ENCODE measurements around the gene GTF3C1.
"Not testable (repeated sequence)": the region's sequence is repeated elsewhere in the genome, so short reads cannot be mapped to it uniquely, and the experiment has no call there.

The GTF3C1 gene

DNA sequence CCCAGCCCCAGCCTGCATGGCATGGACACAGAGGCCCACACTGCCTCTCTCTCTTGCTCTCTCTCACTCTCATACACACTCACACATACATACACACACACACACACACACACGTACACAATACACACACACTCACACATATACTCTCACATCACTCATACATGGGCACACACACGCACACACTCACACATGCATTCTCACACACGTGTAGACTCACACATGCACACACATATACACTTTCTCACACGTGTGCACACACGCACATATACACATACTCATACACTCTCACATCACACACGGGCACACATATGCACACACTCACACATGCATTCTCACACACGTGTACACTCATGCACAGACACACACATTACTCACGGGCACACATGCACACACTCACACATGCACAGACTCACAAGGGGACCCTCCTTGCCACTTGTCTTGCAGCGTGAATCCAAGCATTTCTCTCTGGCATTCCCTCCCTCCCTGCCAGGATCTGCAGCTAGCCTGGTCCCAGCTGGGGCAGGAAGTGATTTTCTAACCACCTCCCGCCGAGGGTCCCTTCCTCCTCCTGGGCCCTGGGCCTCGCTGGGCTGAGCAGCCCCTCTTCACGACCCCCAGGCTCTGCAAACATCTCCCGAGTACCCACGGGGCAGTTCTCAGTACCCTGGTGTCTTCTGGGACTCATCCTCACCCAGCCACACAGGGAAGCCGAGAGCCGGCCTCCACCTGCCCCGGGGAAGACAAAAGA, 110.3 kb downstream of the GTF3C1 start:
- no peak for DNase-seq

- DNase-seq = no peak
Observed at GRCh38 chr16:27437946-27438345, 111.8 kb downstream of the GTF3C1 start.

DNA sequence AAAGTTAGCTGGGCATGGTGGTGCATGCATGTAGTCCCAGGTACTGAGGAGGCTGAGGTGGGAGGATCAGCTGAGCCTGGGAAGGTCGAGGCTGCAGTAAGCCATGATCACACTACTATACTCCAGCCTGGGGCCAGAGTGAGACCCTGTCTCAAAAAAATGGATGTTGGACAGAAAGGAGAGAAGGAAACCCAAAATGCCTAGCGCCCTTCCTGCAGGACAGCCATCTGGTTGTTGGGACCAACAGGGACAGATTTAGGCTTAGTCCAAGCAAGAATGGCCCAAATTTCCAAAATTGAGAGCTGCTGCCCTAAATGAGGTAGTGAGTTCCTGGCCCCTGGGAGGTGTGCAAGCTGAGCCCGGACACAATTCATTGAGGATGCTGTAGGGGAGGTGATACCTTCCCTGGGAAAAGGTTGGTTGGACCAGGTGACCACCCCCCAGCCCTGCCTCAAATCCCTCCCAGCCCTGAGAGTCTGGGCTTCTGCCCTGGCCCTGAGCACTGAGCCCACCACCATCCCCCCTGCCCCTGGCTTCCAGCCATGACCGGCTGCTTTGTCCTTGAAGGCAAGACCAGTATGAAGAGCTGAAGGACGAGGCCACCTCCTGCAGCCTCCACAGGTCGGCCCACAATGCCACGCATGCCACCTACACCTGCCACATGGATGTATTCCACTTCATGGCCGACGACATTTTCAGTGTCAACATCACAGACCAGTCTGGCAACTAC, 112.6 kb downstream of the GTF3C1 start:
- no peak for DNase-seq

DNA sequence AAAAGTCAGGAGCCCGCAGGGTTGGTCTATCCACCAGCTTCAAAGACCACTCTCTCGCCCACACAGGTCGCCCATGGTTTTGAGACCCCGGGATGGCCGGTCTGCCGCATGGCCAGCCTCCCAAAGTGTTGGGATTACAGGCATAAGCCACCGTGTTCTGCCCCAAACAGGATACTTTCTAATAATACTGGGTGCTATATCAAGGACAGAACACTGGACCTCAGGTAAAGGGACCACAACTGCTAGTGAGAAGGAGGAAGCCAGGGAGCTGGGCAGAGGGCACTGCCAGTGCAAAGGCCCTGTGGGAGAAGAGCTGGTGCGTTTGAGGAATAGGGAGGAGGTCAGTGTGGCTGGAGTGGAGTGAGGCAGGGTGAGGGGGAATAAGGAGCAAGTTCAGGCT, 113.6 kb downstream of the GTF3C1 start:
- no peak for DNase-seq

DNA sequence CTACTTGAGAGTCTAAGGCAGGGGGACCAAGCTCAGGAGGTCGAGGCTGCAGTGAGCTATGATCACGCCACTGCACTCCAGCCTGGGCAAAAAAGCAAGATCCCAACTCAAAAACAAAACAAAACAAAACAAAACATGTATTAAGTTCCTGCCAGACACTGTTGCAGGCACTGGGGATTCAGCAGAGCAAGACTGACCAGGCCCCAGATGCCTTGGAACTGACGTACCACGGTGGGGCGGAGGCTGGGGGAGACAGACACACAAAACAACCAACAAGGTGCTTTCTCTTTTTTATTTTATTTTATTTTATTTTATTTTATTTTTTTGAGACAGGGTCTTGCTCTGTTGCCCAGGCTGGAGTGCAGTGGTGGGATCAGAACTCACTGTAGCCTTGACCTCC, 114.6 kb downstream of the GTF3C1 start:
- not testable (repeated sequence) for DNase-seq

- DNase-seq = no peak
Observed at GRCh38 chr16:27434141-27435051, 115.3 kb downstream of the GTF3C1 start.

DNA sequence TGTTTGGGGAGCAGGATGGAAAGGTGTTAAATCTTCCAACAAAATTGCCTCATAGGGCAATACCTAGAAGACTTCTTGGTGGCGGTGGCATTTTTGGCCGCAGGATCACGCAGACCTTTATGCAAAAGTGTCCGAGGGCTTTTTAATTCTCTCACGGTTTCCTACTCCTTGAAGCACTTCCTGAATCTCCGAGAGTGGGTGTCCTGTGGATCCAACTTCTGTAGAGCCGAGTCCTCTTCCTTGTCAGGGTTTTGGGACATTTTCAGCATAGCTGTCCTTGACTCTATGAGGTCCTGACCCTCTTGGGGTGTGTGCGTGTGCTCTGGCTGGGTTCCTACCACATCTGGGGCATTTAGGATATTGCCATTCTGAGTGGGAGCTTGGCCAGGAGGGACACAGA, 116.1 kb downstream of the GTF3C1 start:
- no peak for DNase-seq

DNA sequence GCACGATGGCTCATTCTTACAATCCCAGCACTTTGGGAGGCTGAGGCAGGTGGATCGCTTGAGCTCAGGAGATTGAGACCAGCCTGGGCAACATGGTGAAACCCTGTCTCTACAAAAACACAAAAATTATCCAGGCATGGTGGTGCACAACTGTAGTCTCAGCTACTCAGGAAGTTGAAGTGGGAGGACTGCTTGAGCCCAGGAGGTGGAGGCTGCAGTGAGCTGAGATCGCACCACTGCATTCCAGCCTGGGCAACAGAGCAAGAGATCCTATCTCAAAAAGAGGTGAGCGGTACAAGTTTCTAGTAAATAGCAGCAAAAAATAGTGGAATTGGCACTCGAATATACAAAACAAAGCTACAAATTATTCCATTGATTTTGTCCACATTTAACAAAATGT, 116.5 kb downstream of the GTF3C1 start:
- DNase-seq = not testable (repeated sequence)

- no peak for DNase-seq
Observed at GRCh38 chr16:27432558-27432957, 117.2 kb downstream of the GTF3C1 start.

GRCh38 chr16:27431773-27432532, 117.8 kb downstream of the GTF3C1 start:
- DNase-seq = no peak

DNA sequence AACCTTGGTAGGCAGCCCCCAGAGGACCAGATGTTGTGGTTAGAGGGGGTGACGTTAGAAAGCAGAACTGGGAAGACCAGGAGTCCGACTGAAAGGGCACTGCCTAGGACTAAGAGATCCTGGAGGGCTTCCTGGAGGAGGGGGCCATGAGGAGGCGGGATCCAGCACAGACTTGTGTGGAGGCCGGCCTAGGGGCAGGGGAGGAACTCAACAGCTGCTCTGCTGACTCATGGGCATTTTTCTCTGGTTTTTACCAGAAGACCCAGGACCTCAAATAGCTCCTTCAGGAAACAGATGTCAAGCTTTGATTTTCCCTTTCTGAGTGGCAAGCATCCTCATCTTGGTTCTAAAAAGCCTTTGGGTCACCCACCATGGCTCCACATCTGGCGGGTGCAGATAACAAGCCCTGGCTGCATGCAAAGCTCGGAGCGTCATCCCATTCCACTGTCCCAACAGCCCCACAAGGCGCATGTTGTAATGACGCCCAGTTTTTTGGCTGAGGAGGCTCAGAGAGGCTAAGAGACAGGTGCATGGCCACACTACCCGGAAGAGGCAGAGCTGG, 118.7 kb downstream of the GTF3C1 start:
- DNase-seq = no peak

GRCh38 chr16:27430512-27430911, 119.2 kb downstream of the GTF3C1 start:
- no peak for DNase-seq

GRCh38 chr16:27429981-27430441, 119.7 kb downstream of the GTF3C1 start:
- DNase-seq = no peak

GRCh38 chr16:27429330-27429871, 120.3 kb downstream of the GTF3C1 start:
- DNase-seq = no peak

- DNase-seq = no peak
Observed at GRCh38 chr16:27428026-27428785, 121.5 kb downstream of the GTF3C1 start.

- no peak for DNase-seq
Observed at GRCh38 chr16:27427538-27427937, 122.2 kb downstream of the GTF3C1 start.

GRCh38 chr16:27426423-27427408, 123.0 kb downstream of the GTF3C1 start:
- DNase-seq = peak; percentile 73

- no peak for DNase-seq
Observed at GRCh38 chr16:27425961-27426360, 123.8 kb downstream of the GTF3C1 start.

- no peak for DNase-seq
Observed at GRCh38 chr16:27424772-27425498, 124.8 kb downstream of the GTF3C1 start.
